ENCODE measurements around the gene ULK3. TPM values are rescaled to one million over a fixed set of nuclear protein-coding genes. Genes with fewer than 3 reads are reported as not detected.

The ULK3 gene
- polyA plus RNA-seq, 3 donors: 18.1 to 24.7 (median 22.6) TPM

DNA sequence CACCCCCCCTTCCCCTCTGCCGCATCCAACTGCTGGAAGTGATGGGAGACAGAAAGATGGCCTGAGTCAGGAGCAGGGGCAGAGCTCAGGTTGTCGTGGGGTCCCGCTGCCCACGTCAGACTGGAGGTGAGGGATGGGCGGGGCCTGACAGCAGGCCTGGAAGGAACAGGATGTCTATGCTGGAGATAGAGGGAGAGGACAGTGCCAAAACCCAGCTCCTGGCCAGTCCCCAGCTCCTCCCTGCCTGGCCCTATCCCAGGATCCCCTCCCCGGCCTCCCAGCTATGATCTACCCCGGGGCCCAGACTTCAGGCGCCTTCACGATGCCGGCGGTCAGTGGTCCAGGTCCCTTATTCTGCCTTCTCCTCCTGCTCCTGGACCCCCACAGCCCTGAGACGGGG is 30.4 kb downstream of the ULK3 start, which contains the start of gene LMAN1L:
Gene LMAN1L, plus strand, starts transcription at position 303 of the 400 bp plus-strand sequence. Its CDS starts 20 bp downstream, at position 323.
- H3K27ac ChIP-seq (ENCODE audit: low read depth, low read length): no peak within 1 kb of the TSS
- WGBS, 3 donors: 60 to 78% (median 62%) methylated on average over 11 to 12 of the region's 12 CpGs

DNA sequence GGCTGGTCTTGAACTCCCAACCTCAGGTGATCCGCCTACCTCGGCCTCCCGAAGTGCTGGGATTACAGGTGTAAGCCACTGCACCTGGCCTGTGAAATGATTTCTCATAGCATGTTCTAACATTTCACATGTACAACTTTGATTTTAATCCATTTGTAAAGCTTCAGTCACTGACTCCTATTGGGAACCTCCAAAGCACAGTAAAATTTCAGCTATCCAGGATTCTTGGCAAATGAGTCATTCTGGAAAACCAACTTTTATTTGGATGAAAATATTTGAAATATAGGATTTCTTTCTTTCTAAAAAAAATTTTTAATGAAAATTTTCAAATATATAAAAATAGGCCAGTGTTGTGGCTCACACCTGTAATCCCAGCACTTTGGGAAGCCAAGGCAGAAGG is 33.0 kb downstream of the ULK3 start:
- 87 to 96% (median 95%) methylated on average over 3 of the region's 3 CpGs for WGBS, 3 donors

GRCh38 chr15:74809242-74809641 is 33.7 kb downstream of the ULK3 start:
- WGBS, 3 donors: 81 to 86% (median 83%) methylated on average over 5 of the region's 5 CpGs
- H3K27ac ChIP-seq (ENCODE audit: low read depth, low read length): no peak overlapping the region

More for the DNA sequence above, 33.0 kb downstream of the ULK3 start:
- no peak overlapping the region for H3K27ac ChIP-seq (ENCODE audit: low read depth, low read length)

GRCh38 chr15:74808840-74809229 is 34.1 kb downstream of the ULK3 start:
- WGBS, 3 donors: 70 to 79% (median 71%) methylated on average over 4 of the region's 4 CpGs
- no peak overlapping the region for H3K27ac ChIP-seq (ENCODE audit: low read depth, low read length)

DNA sequence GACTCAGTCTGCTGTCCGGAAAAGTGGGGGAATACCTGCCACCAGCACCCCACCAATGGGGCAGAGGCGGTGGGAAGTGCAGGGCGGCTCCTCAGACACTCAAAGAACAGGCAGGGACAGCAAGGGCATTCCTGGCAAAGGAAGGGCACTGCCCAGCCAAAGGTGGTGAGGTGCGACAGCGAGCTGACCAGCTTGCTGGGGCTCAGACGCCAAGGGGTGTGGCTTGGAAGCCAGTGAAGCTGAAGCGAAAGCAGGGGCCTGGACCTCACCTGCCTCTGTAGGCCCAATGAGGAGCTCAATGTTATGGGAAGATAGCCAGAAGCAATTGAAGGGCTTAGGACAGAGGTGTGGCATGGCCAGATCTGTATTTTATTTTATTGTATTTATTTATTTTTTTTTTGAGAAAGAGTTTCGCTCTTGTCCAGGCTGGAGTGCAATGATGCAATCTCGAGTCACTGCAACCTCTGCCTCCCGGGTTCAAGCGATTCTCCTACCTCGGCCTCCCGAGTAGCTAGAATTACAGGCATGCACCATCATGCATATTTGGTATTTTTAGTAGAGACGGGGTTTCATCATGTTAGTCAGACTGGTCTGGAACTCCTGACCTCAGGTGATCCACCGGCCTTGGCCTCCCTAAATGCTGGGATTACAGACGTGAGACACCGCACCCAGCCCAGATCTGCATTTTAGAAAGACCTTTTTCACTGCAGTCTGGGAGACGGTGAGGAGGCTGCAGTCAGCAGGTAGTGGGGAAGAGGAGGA is 34.7 kb downstream of the ULK3 start:
- no peak overlapping the region for H3K27ac ChIP-seq (ENCODE audit: low read depth, low read length)

GRCh38 chr15:74807282-74807681 is 35.7 kb downstream of the ULK3 start:
- H3K27ac ChIP-seq (ENCODE audit: low read depth, low read length): no peak overlapping the region
- WGBS, 3 donors: 54 to 65% (median 60%) methylated on average over 5 of the region's 5 CpGs

More for the DNA sequence above, 34.7 kb downstream of the ULK3 start:
- WGBS, 3 donors: 79 to 85% (median 80%) methylated on average over 18 of the region's 18 CpGs

DNA sequence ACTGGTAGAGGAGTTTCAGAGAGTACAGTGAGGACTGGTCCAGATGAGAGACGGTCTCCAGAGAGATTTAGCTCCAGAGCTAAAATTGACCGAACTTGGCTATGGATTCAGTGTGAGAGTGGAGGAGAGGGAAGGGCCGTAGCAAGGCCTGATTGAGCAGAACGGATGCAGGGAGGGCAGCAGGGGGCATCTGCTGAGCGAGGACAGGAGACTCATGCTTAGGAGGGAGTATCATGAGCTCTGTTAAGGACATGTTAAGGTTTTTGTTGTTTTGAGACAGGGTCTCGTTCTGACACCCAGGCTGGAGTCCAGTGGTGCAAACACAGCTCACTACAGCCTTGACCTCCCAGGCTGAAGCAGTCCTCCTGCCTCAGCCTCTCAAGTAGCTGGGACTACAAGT is 38.0 kb downstream of the ULK3 start:
- H3K27ac ChIP-seq (ENCODE audit: low read depth, low read length): no peak overlapping the region
- WGBS, 3 donors: 58 to 72% (median 65%) methylated on average over 6 of the region's 6 CpGs

DNA sequence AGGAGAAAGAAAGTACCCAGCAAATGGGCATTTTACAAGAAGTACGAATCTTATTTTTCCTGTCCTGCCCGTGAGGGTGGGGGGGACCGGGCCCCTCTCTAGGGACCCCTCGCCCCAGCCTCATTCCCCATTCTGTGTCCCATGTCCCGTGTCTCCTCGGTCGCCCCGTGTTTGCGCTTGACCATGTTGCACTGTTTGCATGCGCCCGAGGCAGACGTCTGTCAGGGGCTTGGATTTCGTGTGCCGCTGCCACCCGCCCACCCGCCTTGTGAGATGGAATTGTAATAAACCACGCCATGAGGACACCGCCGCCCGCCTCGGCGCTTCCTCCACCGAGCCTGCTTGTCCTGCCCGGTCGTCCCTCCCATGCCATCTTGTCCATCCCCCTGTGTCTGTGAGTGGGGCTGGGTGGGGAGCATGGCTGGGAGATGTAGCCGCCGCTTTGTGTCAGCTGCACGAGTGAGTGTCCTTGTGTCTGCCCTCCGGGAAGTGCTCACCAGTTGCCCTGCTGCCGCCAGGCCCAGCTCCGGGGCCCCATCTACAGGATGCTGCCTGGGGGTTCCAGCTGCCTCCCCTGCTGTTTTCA is 40.0 kb downstream of the ULK3 start:
- no peak overlapping the region for H3K27ac ChIP-seq (ENCODE audit: low read depth, low read length)
- 90 to 93% (median 91%) methylated on average over 30 to 31 of the region's 31 CpGs for WGBS, 3 donors

DNA sequence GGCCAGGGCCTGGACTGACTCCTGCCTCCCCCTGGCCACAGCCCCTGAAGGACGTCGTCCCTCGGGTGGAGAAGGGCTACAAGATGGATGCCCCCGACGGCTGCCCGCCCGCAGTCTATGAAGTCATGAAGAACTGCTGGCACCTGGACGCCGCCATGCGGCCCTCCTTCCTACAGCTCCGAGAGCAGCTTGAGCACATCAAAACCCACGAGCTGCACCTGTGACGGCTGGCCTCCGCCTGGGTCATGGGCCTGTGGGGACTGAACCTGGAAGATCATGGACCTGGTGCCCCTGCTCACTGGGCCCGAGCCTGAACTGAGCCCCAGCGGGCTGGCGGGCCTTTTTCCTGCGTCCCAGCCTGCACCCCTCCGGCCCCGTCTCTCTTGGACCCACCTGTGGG is 40.7 kb downstream of the ULK3 start:
- WGBS, 3 donors: 89 to 96% (median 94%) methylated on average over 20 of the region's 20 CpGs

DNA sequence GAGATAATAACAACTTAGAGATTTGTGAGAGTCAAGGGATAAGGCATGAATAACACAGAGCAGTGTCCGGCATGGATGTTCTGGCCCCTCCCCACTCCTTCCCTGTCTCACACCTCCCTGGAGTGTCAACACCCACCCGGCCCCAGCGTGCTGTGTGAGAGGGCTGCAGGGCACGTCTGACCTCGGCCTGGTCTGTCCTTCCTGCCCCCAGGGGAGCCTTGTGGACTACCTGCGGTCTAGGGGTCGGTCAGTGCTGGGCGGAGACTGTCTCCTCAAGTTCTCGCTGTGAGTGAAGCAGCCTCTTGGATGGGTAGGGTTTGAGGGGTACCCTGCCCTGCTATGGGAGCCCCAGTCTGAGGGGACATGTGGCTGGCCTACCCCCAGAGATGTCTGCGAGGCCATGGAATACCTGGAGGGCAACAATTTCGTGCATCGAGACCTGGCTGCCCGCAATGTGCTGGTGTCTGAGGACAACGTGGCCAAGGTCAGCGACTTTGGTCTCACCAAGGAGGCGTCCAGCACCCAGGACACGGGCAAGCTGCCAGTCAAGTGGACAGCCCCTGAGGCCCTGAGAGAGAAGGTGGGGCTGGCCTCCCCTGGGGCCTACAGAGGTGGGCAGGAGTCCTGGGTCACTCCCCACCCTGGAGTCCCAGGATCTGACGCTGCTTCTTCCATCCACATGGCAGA is 41.5 kb downstream of the ULK3 start:
- H3K27ac ChIP-seq (ENCODE audit: low read depth, low read length): no peak overlapping the region
- 85 to 89% (median 86%) methylated on average over 18 of the region's 18 CpGs for WGBS, 3 donors

More for the DNA sequence above, 40.7 kb downstream of the ULK3 start:
- H3K27ac ChIP-seq (ENCODE audit: low read depth, low read length): no peak overlapping the region

DNA sequence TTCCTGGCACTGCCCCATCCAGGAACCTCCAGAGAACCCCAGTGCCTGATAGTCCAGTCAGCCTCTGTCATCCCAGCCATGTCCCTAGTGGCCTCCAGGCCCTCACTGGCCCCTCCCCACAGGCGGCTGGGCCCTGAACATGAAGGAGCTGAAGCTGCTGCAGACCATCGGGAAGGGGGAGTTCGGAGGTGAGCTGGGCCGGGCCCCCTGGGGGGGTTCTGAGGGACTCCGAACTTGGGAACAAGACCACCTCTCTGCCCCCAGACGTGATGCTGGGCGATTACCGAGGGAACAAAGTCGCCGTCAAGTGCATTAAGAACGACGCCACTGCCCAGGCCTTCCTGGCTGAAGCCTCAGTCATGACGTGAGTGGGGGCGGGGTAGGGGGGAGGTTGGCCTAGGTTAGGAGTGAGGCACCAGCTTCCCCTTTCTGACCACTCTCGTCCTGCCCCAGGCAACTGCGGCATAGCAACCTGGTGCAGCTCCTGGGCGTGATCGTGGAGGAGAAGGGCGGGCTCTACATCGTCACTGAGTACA is 42.3 kb downstream of the ULK3 start:
- WGBS, 3 donors: 80 to 89% (median 83%) methylated on average over 20 of the region's 20 CpGs
- H3K27ac ChIP-seq (ENCODE audit: low read depth, low read length): no peak overlapping the region

- no peak overlapping the region for H3K27ac ChIP-seq (ENCODE audit: low read depth, low read length)
- 44 to 48% (median 46%) methylated on average over 18 of the region's 18 CpGs for WGBS, 3 donors
These were observed 42.9 kb downstream of the ULK3 start for GRCh38 chr15:74799856-74800558.

- WGBS, 3 donors: 85 to 88% (median 87%) methylated on average over 16 of the region's 16 CpGs
- no peak overlapping the region for H3K27ac ChIP-seq (ENCODE audit: low read depth, low read length)
These were observed 43.6 kb downstream of the ULK3 start for GRCh38 chr15:74799255-74799855.

GRCh38 chr15:74798388-74799254 is 44.3 kb downstream of the ULK3 start:
- WGBS, 3 donors: 73 to 80% (median 77%) methylated on average over 25 of the region's 25 CpGs
- no peak overlapping the region for H3K27ac ChIP-seq (ENCODE audit: low read depth, low read length)

GRCh38 chr15:74795966-74796625 is 46.9 kb downstream of the ULK3 start:
- no peak overlapping the region for H3K27ac ChIP-seq (ENCODE audit: low read depth, low read length)
- WGBS, 3 donors: 84 to 94% (median 86%) methylated on average over 14 of the region's 14 CpGs

DNA sequence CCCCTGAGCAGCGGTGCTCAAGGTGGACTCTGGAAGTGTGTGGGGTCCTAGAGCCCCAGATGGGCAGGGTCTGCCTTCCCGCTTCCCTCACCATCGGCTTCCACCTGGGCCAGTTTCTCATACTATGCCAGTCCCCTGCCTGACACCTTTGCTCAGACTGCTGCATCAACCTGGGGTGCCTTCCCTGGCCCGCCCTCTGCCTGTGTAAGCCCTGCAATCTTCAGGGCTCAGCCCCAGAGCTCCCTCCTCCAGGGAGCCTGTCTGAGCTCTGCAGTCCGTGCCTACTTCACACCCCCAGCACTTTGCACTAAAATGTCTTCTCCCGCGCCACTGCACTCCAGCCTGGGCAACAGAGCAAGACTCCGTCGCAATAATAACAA is 48.0 kb downstream of the ULK3 start:
- 92 to 93% (median 93%) methylated on average over 9 of the region's 9 CpGs for WGBS, 3 donors
- no peak overlapping the region for H3K27ac ChIP-seq (ENCODE audit: low read depth, low read length)

Data from adipose tissue (tissue), 3 donors.